ENCODE data around the gene CTTNBP2. TPM values are rescaled to one million over a fixed set of nuclear protein-coding genes. Genes with fewer than 3 reads are reported as not detected.

CTTNBP2 gene
- total RNA-seq, 1 donor from 2014 or later: 2.9 TPM

DNA sequence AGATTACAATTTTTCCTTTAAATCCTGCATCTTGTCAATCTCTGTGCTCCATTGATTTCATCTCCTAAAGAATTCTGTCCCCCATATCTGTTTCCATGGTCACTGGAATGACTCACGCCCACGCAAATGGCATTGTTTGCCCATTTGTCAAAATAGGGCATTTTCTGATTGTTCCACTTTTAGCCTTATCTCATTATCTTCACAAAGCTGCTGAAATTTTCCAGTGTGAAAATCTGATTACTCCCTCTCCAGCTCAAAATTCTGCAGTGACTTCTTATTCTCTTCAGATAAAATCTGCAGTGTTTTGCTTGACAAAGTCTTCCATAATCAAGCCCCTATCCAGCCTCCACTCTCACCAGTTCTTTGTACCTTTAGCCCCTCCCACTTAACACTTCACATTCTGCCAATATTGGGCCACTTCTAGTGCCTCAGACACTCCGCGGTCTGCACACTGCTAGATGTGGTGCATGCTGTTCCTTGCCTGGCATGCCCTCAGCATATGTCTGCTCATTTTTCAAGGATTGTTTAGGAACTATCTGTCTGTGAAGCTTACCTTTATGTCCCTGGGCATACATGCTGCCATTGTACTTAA lies 33.9 kb upstream of the CTTNBP2 start:
- TF ChIP-seq, protein P1, sequence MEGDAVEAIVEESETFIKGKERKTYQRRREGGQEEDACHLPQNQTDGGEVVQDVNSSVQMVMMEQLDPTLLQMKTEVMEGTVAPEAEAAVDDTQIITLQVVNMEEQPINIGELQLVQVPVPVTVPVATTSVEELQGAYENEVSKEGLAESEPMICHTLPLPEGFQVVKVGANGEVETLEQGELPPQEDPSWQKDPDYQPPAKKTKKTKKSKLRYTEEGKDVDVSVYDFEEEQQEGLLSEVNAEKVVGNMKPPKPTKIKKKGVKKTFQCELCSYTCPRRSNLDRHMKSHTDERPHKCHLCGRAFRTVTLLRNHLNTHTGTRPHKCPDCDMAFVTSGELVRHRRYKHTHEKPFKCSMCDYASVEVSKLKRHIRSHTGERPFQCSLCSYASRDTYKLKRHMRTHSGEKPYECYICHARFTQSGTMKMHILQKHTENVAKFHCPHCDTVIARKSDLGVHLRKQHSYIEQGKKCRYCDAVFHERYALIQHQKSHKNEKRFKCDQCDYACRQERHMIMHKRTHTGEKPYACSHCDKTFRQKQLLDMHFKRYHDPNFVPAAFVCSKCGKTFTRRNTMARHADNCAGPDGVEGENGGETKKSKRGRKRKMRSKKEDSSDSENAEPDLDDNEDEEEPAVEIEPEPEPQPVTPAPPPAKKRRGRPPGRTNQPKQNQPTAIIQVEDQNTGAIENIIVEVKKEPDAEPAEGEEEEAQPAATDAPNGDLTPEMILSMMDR (IDR thresholded peaks at IDR 0.05): no peak
- no peak for DNase-seq (ENCODE audit: low spot score)
- Mint-ChIP-seq H3K4me3 (ENCODE audit: unreplicated experiment) (no peak overlapping the region), H3K27me3 (ENCODE audit: low read depth) (peaks cover 13% of the 10 kb centered on the region), H3K9me3 (ENCODE audit: low read depth) (no peaks in the 10 kb centered on the region), H3K4me1 (ENCODE audit: low read depth) (no peaks in the 10 kb centered on the region), H3K27ac (ENCODE audit: unreplicated experiment) (no peak overlapping the region), H3K36me3 (ENCODE audit: low read depth) (no peaks in the 10 kb centered on the region)

DNA sequence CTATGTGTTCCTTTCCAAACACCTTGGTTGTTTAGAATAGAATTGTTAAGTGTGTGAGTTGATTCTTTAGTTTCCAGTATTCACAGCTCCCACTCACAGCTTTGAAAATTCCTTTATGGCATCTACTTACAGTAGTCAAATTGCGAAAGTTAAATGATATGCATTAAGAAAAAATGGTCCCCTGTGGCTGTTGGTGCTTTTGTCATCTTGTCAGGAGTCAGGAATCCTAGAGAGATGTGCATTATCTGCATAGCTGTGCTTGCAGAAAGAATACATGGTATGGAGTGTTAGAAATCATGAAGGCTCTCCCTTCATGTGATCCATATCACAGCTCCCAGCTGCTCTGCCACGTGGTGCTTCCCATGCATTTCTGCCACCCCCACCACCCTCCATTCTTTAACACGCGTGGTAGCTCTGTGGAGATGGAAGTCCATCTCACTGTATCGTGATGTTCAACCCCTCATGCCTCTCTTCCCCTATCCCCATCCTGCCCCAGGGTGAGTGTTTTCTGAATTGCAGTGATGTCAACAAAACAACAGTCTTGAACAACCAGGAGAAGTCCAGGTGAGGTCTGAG lies 29.2 kb upstream of the CTTNBP2 start:
- H3K4me3 Mint-ChIP-seq (ENCODE audit: unreplicated experiment): no peak overlapping the region
- DNase-seq (ENCODE audit: low spot score): no peak
- H3K4me1 Mint-ChIP-seq (ENCODE audit: low read depth): no peaks in the 10 kb centered on the region
- no peaks in the 10 kb centered on the region for H3K36me3 Mint-ChIP-seq (ENCODE audit: low read depth)
- TF ChIP-seq, protein P1 (IDR thresholded peaks at IDR 0.05): no peak
- no peak overlapping the region for H3K27ac Mint-ChIP-seq (ENCODE audit: unreplicated experiment)
- no peaks in the 10 kb centered on the region for H3K9me3 Mint-ChIP-seq (ENCODE audit: low read depth)
- H3K27me3 Mint-ChIP-seq (ENCODE audit: low read depth): peaks cover 10% of the 10 kb centered on the region

DNA sequence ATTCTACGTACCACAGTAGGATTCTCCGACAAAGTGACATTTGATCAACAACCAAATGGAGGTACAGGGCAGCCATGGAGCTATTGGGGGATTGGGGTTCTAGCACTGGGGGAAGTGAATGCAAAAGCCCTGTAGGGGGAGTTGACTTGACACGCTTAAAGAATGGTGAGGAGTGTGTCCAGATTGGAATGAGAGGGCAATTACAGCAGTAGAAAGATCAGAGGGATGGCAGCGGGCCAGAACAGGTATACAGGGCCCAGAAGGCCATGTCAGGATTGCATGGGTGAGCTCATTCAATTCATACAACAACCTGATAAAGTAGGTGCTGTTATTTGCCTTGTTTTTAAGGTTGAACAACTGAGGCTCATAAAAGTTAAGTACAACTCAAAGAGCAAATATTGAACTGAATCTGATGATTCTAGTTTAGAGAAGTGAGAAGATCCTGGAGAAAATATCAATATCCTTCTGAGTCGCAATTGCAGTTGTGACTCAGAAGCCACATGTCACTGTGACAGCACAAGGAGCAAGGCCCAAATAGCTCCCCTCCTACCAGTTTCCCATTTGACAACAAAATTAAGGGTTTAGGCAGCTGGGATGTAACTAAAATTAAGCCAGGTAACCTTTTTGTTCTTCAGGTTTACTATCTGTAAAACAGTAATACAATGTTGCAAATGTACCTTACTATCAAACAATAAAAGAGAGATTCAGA lies 28.0 kb upstream of the CTTNBP2 start:
- Mint-ChIP-seq H3K27me3 (ENCODE audit: low read depth) (peaks cover 10% of the 10 kb centered on the region), H3K36me3 (ENCODE audit: low read depth) (no peaks in the 10 kb centered on the region), H3K9me3 (ENCODE audit: low read depth) (no peaks in the 10 kb centered on the region), H3K4me3 (ENCODE audit: unreplicated experiment) (no peak overlapping the region), H3K4me1 (ENCODE audit: low read depth) (no peaks in the 10 kb centered on the region), H3K27ac (ENCODE audit: unreplicated experiment) (no peak overlapping the region)
- TF ChIP-seq, protein P1 (IDR thresholded peaks at IDR 0.05): no peak
- no peak for DNase-seq (ENCODE audit: low spot score)

DNA sequence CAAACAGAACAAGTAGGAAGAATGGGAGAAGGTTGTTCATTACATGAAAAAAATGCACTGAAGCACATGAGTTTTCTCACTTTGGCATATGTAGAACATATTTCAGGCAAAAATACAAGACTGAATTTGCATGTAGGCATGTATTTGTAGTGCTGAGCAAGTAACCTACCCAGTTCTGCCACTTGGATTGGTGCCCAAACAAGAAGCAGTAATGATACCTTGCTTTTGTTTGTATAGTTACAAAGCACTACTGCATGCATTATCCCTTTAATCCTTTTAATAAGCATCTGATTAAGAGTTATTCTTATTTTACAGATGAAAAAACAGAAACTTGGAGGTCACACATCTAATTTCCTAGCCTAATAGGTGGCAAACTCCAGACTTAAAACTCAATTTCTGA lies 23.1 kb upstream of the CTTNBP2 start:
- Mint-ChIP-seq H3K36me3 (ENCODE audit: low read depth) (no peaks in the 10 kb centered on the region), H3K27ac (ENCODE audit: unreplicated experiment) (no peak overlapping the region), H3K9me3 (ENCODE audit: low read depth) (no peaks in the 10 kb centered on the region), H3K27me3 (ENCODE audit: low read depth) (peaks cover 8% of the 10 kb centered on the region), H3K4me3 (ENCODE audit: unreplicated experiment) (no peak overlapping the region), H3K4me1 (ENCODE audit: low read depth) (no peaks in the 10 kb centered on the region)
- DNase-seq (ENCODE audit: low spot score): no peak
- TF ChIP-seq, protein P1 (IDR thresholded peaks at IDR 0.05): no peak

DNA sequence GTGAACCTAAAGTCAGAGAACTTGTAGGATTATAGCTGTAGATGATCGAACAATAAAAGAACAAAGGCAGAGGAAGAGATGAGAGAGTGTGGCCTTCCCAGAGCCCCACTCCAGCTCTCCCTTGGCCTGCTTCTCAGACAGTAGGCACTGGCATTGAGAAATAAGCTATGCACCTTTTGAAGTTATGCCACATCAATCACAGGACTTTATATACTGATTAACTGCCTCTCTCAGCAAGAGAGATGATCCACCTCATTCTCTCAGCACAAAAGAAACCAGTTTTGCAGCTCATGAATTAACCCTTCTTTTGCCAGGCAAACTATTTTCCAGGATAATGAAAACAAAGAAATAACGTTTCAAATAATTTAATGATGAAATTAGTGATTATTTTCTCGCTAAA lies 22.0 kb upstream of the CTTNBP2 start:
- DNase-seq (ENCODE audit: low spot score): no peak
- Mint-ChIP-seq H3K9me3 (ENCODE audit: low read depth) (no peaks in the 10 kb centered on the region), H3K36me3 (ENCODE audit: low read depth) (no peaks in the 10 kb centered on the region), H3K27ac (ENCODE audit: unreplicated experiment) (no peak overlapping the region), H3K4me1 (ENCODE audit: low read depth) (no peaks in the 10 kb centered on the region), H3K4me3 (ENCODE audit: unreplicated experiment) (no peak overlapping the region), H3K27me3 (ENCODE audit: low read depth) (peaks cover 8% of the 10 kb centered on the region)
- TF ChIP-seq, protein P1 (IDR thresholded peaks at IDR 0.05): no peak
